Activated naive CD8-positive, alpha-beta T cell treated with anti-CD3 and anti-CD28 coated beads, Interleukin-2, amount 10 ng/mL, durations not matched to agents 7 days and 5 days (primary cell): ENCODE data around the gene TMEM215. TPM values are rescaled to one million over a fixed set of nuclear protein-coding genes. Genes with fewer than 3 reads are reported as not detected.
"Not testable (repeated sequence)": the region's sequence is repeated elsewhere in the genome, so short reads cannot be mapped to it uniquely, and the experiment has no call there.

Experiments
- ATAC-seq: fragments of 150-1000 bp; cut with Tn5 transposase; one replicate; pipeline ENCODE4 v1.10.0; 2021; ENCODE audit warnings: low read depth, moderate library complexity
- POLR2A ChIA-PET: fragments of 350-600 bp; sonication (Branson Sonifier 250); formaldehyde crosslinking; loops from one replicate; lab custom pipeline; 2021; ENCODE audit warnings: antibody characterized with exemption; lab: Charles Lee
- DNase-seq: peaks from one replicate; pipeline ENCODE4 v3.0.0; 2021
- H3K27ac Mint-ChIP-seq: one replicate; pipeline ENCODE4 v1.8.0; 2022; ENCODE audit warnings: mild to moderate bottlenecking, mixed read lengths
- H3K27me3 Mint-ChIP-seq: one replicate; pipeline ENCODE4 v1.8.0; 2022; ENCODE audit warnings: mild to moderate bottlenecking, moderate library complexity, mixed read lengths
- H3K36me3 Mint-ChIP-seq: one replicate; pipeline ENCODE4 v1.8.0; 2021; ENCODE audit warnings: mild to moderate bottlenecking, mixed read lengths
- H3K4me1 Mint-ChIP-seq: one replicate; pipeline ENCODE4 v1.8.0; 2021; ENCODE audit warnings: mixed read lengths
- H3K4me3 Mint-ChIP-seq: one replicate; pipeline ENCODE4 v1.8.0; 2022; ENCODE audit warnings: mild to moderate bottlenecking, moderate library complexity, mixed read lengths
- H3K9me3 Mint-ChIP-seq: one replicate; pipeline ENCODE4 v1.8.0; 2021; ENCODE audit warnings: mixed read lengths
- total RNA-seq, 2 experiments: library from RNA; stranded (reverse); gene quantifications; one replicate each; pipeline ENCODE4 v1.2.3, GENCODE V29; 2021

The TMEM215 gene
- total RNA-seq, 2 experiments from 2014 or later = not detected

- peaks cover 11% of the 10 kb centered on the region for H3K9me3 Mint-ChIP-seq
Measured at GRCh38 chr9:32796015-32796414, 12.7 kb downstream of the TMEM215 start.

GRCh38 chr9:32801530-32801929, 18.2 kb downstream of the TMEM215 start:
- Mint-ChIP-seq H3K4me3 (no peak overlapping the region), H3K27ac (no peak overlapping the region), H3K4me1 (no peaks in the 10 kb centered on the region), H3K9me3 (peaks cover 9% of the 10 kb centered on the region), H3K27me3 (peaks cover 5% of the 10 kb centered on the region), H3K36me3 (no peaks in the 10 kb centered on the region)
- no peak for ATAC-seq
- POLR2A ChIA-PET = no interaction called here
- no peak for DNase-seq

More at GRCh38 chr9:32796015-32796414, 12.7 kb downstream of the TMEM215 start:
- POLR2A ChIA-PET, H3K27ac Mint-ChIP-seq, H3K36me3 Mint-ChIP-seq, H3K27me3 Mint-ChIP-seq, DNase-seq, ATAC-seq, H3K4me3 Mint-ChIP-seq, H3K4me1 Mint-ChIP-seq: not testable (repeated sequence)

- Mint-ChIP-seq H3K9me3 (no peaks in the 10 kb centered on the region), H3K27me3 (peaks cover 4% of the 10 kb centered on the region)
Measured at GRCh38 chr9:32807217-32807616, 23.9 kb downstream of the TMEM215 start.

GRCh38 chr9:32811246-32811645, 27.9 kb downstream of the TMEM215 start:
- ATAC-seq (no peak), DNase-seq (no peak)
- POLR2A ChIA-PET = no interaction called here
- H3K27ac Mint-ChIP-seq = no peak overlapping the region
- H3K4me1 Mint-ChIP-seq = no peaks in the 10 kb centered on the region
- peaks cover 4% of the 10 kb centered on the region for H3K27me3 Mint-ChIP-seq
- H3K9me3 Mint-ChIP-seq = no peaks in the 10 kb centered on the region
- H3K36me3 Mint-ChIP-seq = no peaks in the 10 kb centered on the region
- H3K4me3 Mint-ChIP-seq = no peak overlapping the region

More at GRCh38 chr9:32807217-32807616, 23.9 kb downstream of the TMEM215 start:
- POLR2A ChIA-PET = no interaction called here
- Mint-ChIP-seq H3K27ac (no peak overlapping the region), H3K4me1 (no peaks in the 10 kb centered on the region), H3K36me3 (no peaks in the 10 kb centered on the region), H3K4me3 (no peak overlapping the region)
- no peak for ATAC-seq
- no peak for DNase-seq

- DNase-seq = no peak
- ATAC-seq = no peak
- no peak overlapping the region for H3K4me3 Mint-ChIP-seq
- POLR2A ChIA-PET = no interaction called here
- no peak overlapping the region for H3K27ac Mint-ChIP-seq
- no peaks in the 10 kb centered on the region for H3K36me3 Mint-ChIP-seq
- H3K27me3 Mint-ChIP-seq = peaks cover 10% of the 10 kb centered on the region
- no peaks in the 10 kb centered on the region for H3K4me1 Mint-ChIP-seq
- H3K9me3 Mint-ChIP-seq = no peaks in the 10 kb centered on the region
Measured at GRCh38 chr9:32820322-32820721, 37.0 kb downstream of the TMEM215 start.

GRCh38 chr9:32823101-32823500, 39.8 kb downstream of the TMEM215 start:
- ATAC-seq = no peak
- no peak for DNase-seq
- H3K4me3 Mint-ChIP-seq = no peak overlapping the region
- H3K4me1 Mint-ChIP-seq = no peaks in the 10 kb centered on the region
- no peaks in the 10 kb centered on the region for H3K36me3 Mint-ChIP-seq
- H3K9me3 Mint-ChIP-seq = no peaks in the 10 kb centered on the region
- no peak overlapping the region for H3K27ac Mint-ChIP-seq
- H3K27me3 Mint-ChIP-seq = peaks cover 14% of the 10 kb centered on the region
- POLR2A ChIA-PET = no interaction called here

GRCh38 chr9:32823551-32823950, 40.2 kb downstream of the TMEM215 start:
- DNase-seq (no peak), ATAC-seq (no peak)
- POLR2A ChIA-PET = no interaction called here
- H3K27me3 Mint-ChIP-seq = peaks cover 14% of the 10 kb centered on the region
- no peaks in the 10 kb centered on the region for H3K9me3 Mint-ChIP-seq
- H3K36me3 Mint-ChIP-seq = no peaks in the 10 kb centered on the region
- H3K4me3 Mint-ChIP-seq = no peak overlapping the region
- no peaks in the 10 kb centered on the region for H3K4me1 Mint-ChIP-seq
- H3K27ac Mint-ChIP-seq = no peak overlapping the region

- Mint-ChIP-seq H3K27ac (no peak overlapping the region), H3K9me3 (no peaks in the 10 kb centered on the region), H3K4me1 (no peaks in the 10 kb centered on the region), H3K4me3 (no peak overlapping the region), H3K27me3 (peaks cover 11% of the 10 kb centered on the region), H3K36me3 (no peaks in the 10 kb centered on the region)
- POLR2A ChIA-PET = no interaction called here
- no peak for DNase-seq
- ATAC-seq = no peak
Measured at GRCh38 chr9:32825203-32825602, 41.9 kb downstream of the TMEM215 start.

- no peaks in the 10 kb centered on the region for H3K9me3 Mint-ChIP-seq
- no peak overlapping the region for H3K4me3 Mint-ChIP-seq
- no peak overlapping the region for H3K27ac Mint-ChIP-seq
- peaks cover 12% of the 10 kb centered on the region for H3K27me3 Mint-ChIP-seq
- no peak for DNase-seq
- no peaks in the 10 kb centered on the region for H3K36me3 Mint-ChIP-seq
- ATAC-seq = no peak
- no peaks in the 10 kb centered on the region for H3K4me1 Mint-ChIP-seq
- POLR2A ChIA-PET = no interaction called here
Measured at GRCh38 chr9:32828861-32829260, 45.5 kb downstream of the TMEM215 start.

- Mint-ChIP-seq H3K9me3 (no peaks in the 10 kb centered on the region), H3K4me1 (no peaks in the 10 kb centered on the region), H3K27ac (no peak overlapping the region), H3K27me3 (peaks cover 4% of the 10 kb centered on the region), H3K36me3 (no peaks in the 10 kb centered on the region), H3K4me3 (no peak overlapping the region)
- no peak for DNase-seq
- no peak for ATAC-seq
- POLR2A ChIA-PET = no interaction called here
Measured at GRCh38 chr9:32832346-32832745, 49.0 kb downstream of the TMEM215 start.

Other genes starting within 250 kb of the TMEM215 start
- gene SMIM27, start 231.2 kb upstream of the TMEM215 start, total RNA-seq = 10 to 100 TPM; 30.4 to 34.9 TPM
- gene TOPORS, start 231.0 kb upstream of the TMEM215 start, total RNA-seq = 10 to 100 TPM; 17.2 to 18.1 TPM
- gene NDUFB6, start 210.4 kb upstream of the TMEM215 start, total RNA-seq = 10 to 100 TPM; 40.1 to 41.5 TPM
- gene TAF1L, start 147.9 kb upstream of the TMEM215 start, total RNA-seq = under 1 TPM; 0.06 to 0.08 TPM
- 10 to 100 TPM; 29.4 to 30.4 TPM for gene APTX, start 218.1 kb downstream of the TMEM215 start, total RNA-seq
- gene DNAJA1, start 241.7 kb downstream of the TMEM215 start, total RNA-seq = 100 to 1,000 TPM in 1 of 2 experiments, 10 to 100 TPM in 1; 99.1 to 102 TPM